ENCODE data around the gene TMEM106C.
A peak's percentile ranks its signal among the peaks of the same experiment; 100 is the strongest.

TMEM106C gene

GRCh38 chr12:47980197-47980596 lies 16.8 kb downstream of the TMEM106C start:
- no peak for DNase-seq

- no peak for DNase-seq
These were observed 17.5 kb downstream of the TMEM106C start for GRCh38 chr12:47980779-47981495.

GRCh38 chr12:47981496-47982260 lies 18.3 kb downstream of the TMEM106C start:
- no peak for DNase-seq

- DNase-seq, result no peak
These were observed 18.9 kb downstream of the TMEM106C start for GRCh38 chr12:47982311-47982710.

GRCh38 chr12:47982770-47983169 lies 19.4 kb downstream of the TMEM106C start:
- no peak for DNase-seq

GRCh38 chr12:47983541-47984115 lies 20.2 kb downstream of the TMEM106C start:
- DNase-seq, result no peak

- no peak for DNase-seq
These were observed 21.0 kb downstream of the TMEM106C start for GRCh38 chr12:47984331-47984801.

GRCh38 chr12:47985596-47986290 lies 22.3 kb downstream of the TMEM106C start:
- no peak for DNase-seq

- DNase-seq, result no peak
These were observed 22.9 kb downstream of the TMEM106C start for GRCh38 chr12:47986291-47986660.

GRCh38 chr12:47986832-47987231 lies 23.4 kb downstream of the TMEM106C start:
- no peak for DNase-seq

- no peak for DNase-seq
These were observed 24.1 kb downstream of the TMEM106C start for GRCh38 chr12:47987411-47988072.

- no peak for DNase-seq
These were observed 25.0 kb downstream of the TMEM106C start for GRCh38 chr12:47988073-47989022.

GRCh38 chr12:47989023-47989417 lies 25.6 kb downstream of the TMEM106C start:
- DNase-seq, result no peak

GRCh38 chr12:47989666-47990065 lies 26.3 kb downstream of the TMEM106C start:
- DNase-seq, result no peak

- no peak for DNase-seq
These were observed 27.1 kb downstream of the TMEM106C start for GRCh38 chr12:47990351-47991105.

GRCh38 chr12:47991106-47992061 lies 28.0 kb downstream of the TMEM106C start:
- DNase-seq, result no peak

- DNase-seq, result no peak
These were observed 29.4 kb downstream of the TMEM106C start for GRCh38 chr12:47992776-47993175.

GRCh38 chr12:47993491-47993890 lies 30.1 kb downstream of the TMEM106C start:
- DNase-seq, result no peak

- peak; percentile 38 for DNase-seq
These were observed 32.6 kb downstream of the TMEM106C start for GRCh38 chr12:47995981-47996401.
